ENCODE data around the gene SMPD3.

SMPD3 gene

GRCh38 chr16:68389750-68390371, 58.4 kb downstream of the SMPD3 start:
- Mint-ChIP-seq H3K27me3 (peaks cover 8% of the 10 kb centered on the region), H3K9me3 (no peaks in the 10 kb centered on the region), H3K4me1 (no peaks in the 10 kb centered on the region), H3K4me3 (no peak overlapping the region), H3K27ac (no peak overlapping the region)
- no peak for ATAC-seq
- DNase-seq, result no peak

- no peaks in the 10 kb centered on the region for H3K4me1 Mint-ChIP-seq
- no peak overlapping the region for H3K27ac Mint-ChIP-seq
- no peaks in the 10 kb centered on the region for H3K9me3 Mint-ChIP-seq
- ATAC-seq (no peak), DNase-seq (no peak)
- H3K4me3 Mint-ChIP-seq, result no peak overlapping the region
- H3K27me3 Mint-ChIP-seq, result peaks cover 8% of the 10 kb centered on the region
Measured at GRCh38 chr16:68389006-68389405, 59.3 kb downstream of the SMPD3 start.

- H3K27ac Mint-ChIP-seq, result no peak overlapping the region
- H3K4me3 Mint-ChIP-seq, result no peak overlapping the region
- ATAC-seq (no peak), DNase-seq (no peak)
- no peaks in the 10 kb centered on the region for H3K9me3 Mint-ChIP-seq
- no peaks in the 10 kb centered on the region for H3K4me1 Mint-ChIP-seq
- peaks cover 8% of the 10 kb centered on the region for H3K27me3 Mint-ChIP-seq
Measured at GRCh38 chr16:68388124-68388523, 60.2 kb downstream of the SMPD3 start.

DNA sequence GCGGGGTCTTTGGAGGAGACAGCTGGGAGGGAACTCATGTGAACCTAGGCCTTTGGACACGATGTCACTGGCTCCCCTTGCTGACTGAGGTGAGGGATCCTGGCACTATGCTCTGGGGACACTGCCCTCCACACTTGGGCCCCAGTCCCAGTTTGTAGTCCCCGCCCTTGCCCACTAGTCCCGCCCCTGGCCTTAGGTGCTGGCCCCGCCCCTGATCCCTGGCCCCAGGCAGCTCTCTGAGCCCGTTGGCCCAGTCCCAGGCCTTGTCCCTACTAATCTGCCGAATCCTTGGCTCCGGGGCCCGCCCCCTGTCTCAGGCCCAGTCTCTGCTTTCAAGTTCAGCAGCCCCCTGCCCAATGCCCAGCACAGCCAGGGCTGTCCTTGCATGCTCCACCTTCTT, 61.0 kb downstream of the SMPD3 start:
- peaks cover 2% of the 10 kb centered on the region for H3K4me1 Mint-ChIP-seq
- DNase-seq (no peak), ATAC-seq (no peak)
- H3K27me3 Mint-ChIP-seq, result peaks cover 8% of the 10 kb centered on the region
- no peak overlapping the region for H3K4me3 Mint-ChIP-seq
- no peaks in the 10 kb centered on the region for H3K9me3 Mint-ChIP-seq
- no peak overlapping the region for H3K27ac Mint-ChIP-seq

GRCh38 chr16:68386628-68387027, 61.7 kb downstream of the SMPD3 start:
- peaks cover 8% of the 10 kb centered on the region for H3K27me3 Mint-ChIP-seq
- H3K4me1 Mint-ChIP-seq, result peaks cover 6% of the 10 kb centered on the region
- H3K9me3 Mint-ChIP-seq, result no peaks in the 10 kb centered on the region
- no peak overlapping the region for H3K4me3 Mint-ChIP-seq
- ATAC-seq, result no peak
- DNase-seq, result no peak
- H3K27ac Mint-ChIP-seq, result no peak overlapping the region

GRCh38 chr16:68385371-68385770, 62.9 kb downstream of the SMPD3 start:
- Mint-ChIP-seq H3K4me3 (no peak overlapping the region), H3K27ac (no peak overlapping the region), H3K27me3 (peaks cover 6% of the 10 kb centered on the region), H3K9me3 (no peaks in the 10 kb centered on the region), H3K4me1 (peaks cover 6% of the 10 kb centered on the region)
- ATAC-seq (no peak), DNase-seq (no peak)

DNA sequence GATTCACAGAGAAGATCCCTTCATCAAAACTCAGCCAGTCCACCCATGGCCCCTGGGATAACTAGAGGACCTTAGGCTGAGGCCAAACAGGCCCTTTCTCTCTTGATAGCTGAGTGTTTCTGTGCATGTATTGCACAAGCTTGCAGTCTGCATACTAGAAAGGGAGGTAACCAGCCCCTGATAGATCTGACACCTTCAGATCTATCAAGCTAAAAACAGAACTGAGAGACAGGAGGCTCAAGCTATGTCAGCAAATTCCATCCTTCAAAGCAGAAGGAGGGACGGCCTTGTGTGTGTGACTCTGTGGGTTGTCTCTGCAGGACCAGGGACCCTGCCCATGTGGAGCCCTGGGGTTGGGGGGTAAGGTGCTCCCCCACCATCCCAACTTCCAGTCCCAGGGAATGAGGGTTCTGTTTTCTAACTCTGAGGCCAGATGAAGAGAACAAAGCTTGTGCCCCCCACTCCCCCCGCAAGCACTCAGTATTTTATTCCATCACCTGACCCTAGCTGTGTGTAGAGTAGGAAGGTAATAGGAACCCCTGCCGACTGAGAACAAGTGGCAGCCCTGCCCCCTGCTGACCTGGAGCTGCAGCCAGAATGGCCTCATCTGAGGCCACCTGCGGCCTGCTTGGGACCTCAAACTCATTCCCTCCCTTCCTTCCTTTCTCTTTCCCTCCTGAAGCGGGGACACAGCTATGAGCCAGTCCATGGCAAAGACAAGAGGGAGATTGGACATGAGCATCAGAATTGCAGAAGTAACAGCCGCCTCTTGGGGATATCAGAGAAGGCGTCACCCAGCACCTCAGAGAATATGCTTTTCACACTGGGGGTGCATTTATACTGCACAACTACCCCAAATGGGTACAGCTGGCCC, 63.8 kb downstream of the SMPD3 start:
- Mint-ChIP-seq H3K27me3 (peaks cover 11% of the 10 kb centered on the region), H3K9me3 (no peaks in the 10 kb centered on the region), H3K4me3 (no peak overlapping the region), H3K27ac (no peak overlapping the region), H3K4me1 (peaks cover 10% of the 10 kb centered on the region)
- no peak for DNase-seq
- no peak for ATAC-seq

DNA sequence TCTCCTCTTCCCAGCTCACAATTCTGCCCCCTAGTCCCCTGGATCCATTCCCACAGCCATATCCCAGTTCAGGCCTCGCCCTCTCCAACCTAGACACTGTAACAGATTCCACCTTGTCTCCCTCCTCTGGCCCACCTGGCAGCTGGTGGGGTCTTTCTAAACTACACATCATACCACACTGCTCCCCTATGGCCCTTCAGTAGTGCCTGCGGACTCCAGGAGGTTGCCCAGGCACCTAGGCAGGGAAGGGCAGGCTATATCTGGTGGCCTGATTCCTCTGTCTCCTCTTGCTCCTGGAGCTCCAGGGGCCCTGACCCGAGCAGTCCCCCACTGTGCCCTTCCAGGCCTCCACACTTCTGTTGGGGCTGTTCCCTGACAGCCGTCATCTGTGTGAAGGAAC, 64.5 kb downstream of the SMPD3 start:
- no peak for DNase-seq
- peaks cover 17% of the 10 kb centered on the region for H3K4me1 Mint-ChIP-seq
- peak overlapping the region in 1 of 2 donors; percentile 55 for H3K27ac Mint-ChIP-seq
- no peaks in the 10 kb centered on the region for H3K9me3 Mint-ChIP-seq
- no peak overlapping the region for H3K4me3 Mint-ChIP-seq
- H3K27me3 Mint-ChIP-seq, result peaks cover 17% of the 10 kb centered on the region
- ATAC-seq, result no peak

- ATAC-seq (peak; percentile 72), DNase-seq (no peak)
- Mint-ChIP-seq H3K27me3 (peaks cover 25% of the 10 kb centered on the region), H3K4me3 (no peak overlapping the region), H3K27ac (no peak overlapping the region), H3K4me1 (peaks cover 23% of the 10 kb centered on the region), H3K9me3 (no peaks in the 10 kb centered on the region)
Measured at GRCh38 chr16:68382296-68382718, 66.0 kb downstream of the SMPD3 start.

DNA sequence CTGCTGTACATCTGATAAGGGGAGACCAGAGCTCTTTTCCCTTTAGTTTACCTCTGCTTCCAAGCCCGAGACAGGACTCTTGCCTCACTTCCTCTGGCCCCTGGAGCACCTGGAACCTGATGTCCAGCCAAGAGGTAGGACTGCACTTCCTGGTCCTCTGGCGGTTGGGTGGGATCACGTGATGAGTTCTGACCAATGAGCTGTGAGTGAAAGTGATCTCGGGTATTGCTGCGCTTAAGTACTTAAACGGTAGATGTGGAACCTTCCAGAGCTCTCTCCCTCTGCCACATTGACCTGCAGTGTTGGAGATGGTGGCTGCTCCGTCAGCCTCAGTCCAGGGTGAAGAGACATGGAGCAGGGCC, 67.0 kb downstream of the SMPD3 start:
- peaks cover 32% of the 10 kb centered on the region for H3K27me3 Mint-ChIP-seq
- no peak overlapping the region for H3K27ac Mint-ChIP-seq
- H3K4me3 Mint-ChIP-seq, result no peak overlapping the region
- no peak for ATAC-seq
- DNase-seq, result no peak
- H3K4me1 Mint-ChIP-seq, result peaks cover 23% of the 10 kb centered on the region
- no peaks in the 10 kb centered on the region for H3K9me3 Mint-ChIP-seq

- Mint-ChIP-seq H3K27me3 (peaks cover 37% of the 10 kb centered on the region), H3K4me3 (no peak overlapping the region), H3K9me3 (no peaks in the 10 kb centered on the region), H3K27ac (no peak overlapping the region), H3K4me1 (peaks cover 23% of the 10 kb centered on the region)
- DNase-seq (no peak), ATAC-seq (no peak)
Measured at GRCh38 chr16:68380676-68381362, 67.5 kb downstream of the SMPD3 start.

DNA sequence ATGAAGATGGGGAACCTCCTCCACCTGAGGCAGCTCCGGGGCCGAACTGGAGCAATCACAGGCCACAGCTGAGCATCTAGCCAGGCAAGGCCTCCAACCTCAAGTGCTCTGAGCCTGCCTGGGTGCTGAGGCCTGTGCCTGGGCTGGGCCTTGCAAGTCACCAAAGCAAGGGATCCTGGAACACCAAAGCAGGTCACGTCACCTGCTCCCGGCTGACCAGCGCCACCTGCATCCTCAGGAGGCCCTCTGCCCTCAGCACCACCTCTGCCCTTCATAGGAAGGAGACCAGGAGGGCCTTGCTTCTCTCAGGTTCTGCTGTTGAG, 68.0 kb downstream of the SMPD3 start:
- no peak overlapping the region for H3K27ac Mint-ChIP-seq
- no peak for DNase-seq

DNA sequence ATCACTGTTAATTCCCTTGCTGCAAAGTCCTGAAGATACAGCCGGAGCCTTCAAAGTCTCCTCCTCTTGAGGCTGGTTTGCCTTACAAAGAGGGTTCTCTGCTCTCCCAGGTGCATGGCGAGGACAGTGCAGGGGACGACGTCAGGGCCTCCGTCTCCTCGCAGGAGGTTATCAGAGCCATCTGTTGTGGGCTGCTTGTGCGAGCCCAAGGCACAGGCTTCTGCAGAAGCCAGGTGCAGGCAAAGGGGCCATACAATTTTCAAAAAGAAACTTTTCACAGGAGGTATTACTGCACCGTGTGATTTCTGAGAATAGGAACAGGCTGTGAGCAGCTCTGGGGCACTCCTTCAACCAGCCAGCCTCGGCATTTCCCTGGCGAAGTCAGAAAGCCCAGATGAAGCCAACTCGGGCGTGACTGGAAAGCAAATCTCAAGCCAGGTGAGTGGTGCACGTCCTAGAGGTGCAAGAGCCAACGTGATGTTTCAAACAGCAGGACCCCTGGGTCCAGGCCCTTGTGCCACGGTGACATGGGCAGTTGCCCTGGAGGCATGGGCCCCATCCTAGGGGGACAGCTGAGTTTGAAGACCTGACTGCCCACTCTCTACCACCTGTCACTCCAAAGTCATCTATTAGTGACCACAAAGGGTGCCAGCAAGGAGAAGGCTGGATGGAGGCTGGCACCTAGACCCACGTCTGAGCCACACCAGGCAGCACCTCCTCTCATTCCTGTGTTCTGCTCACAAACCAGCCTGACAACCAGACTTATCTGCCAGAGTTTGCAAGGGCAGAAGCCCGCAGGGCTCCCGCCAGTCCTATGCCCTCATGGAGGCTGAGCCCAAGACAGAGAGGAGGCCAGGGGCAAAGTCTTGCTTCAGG, 68.6 kb downstream of the SMPD3 start:
- H3K4me3 Mint-ChIP-seq, result no peak overlapping the region
- DNase-seq, result no peak

More for the DNA sequence above, 68.0 kb downstream of the SMPD3 start:
- ATAC-seq, result no peak
- no peaks in the 10 kb centered on the region for H3K9me3 Mint-ChIP-seq
- peaks cover 23% of the 10 kb centered on the region for H3K4me1 Mint-ChIP-seq
- no peak overlapping the region for H3K4me3 Mint-ChIP-seq
- H3K27me3 Mint-ChIP-seq, result peaks cover 42% of the 10 kb centered on the region

GRCh38 chr16:68378436-68379415, 69.6 kb downstream of the SMPD3 start:
- no peak for ATAC-seq
- no peak overlapping the region for H3K27ac Mint-ChIP-seq

More for the DNA sequence above, 68.6 kb downstream of the SMPD3 start:
- peaks cover 48% of the 10 kb centered on the region for H3K27me3 Mint-ChIP-seq
- peaks cover 23% of the 10 kb centered on the region for H3K4me1 Mint-ChIP-seq
- H3K27ac Mint-ChIP-seq, result no peak overlapping the region
- no peaks in the 10 kb centered on the region for H3K9me3 Mint-ChIP-seq
- ATAC-seq, result no peak

More at GRCh38 chr16:68378436-68379415, 69.6 kb downstream of the SMPD3 start:
- DNase-seq, result no peak
- Mint-ChIP-seq H3K27me3 (peaks cover 58% of the 10 kb centered on the region), H3K4me1 (peaks cover 23% of the 10 kb centered on the region), H3K9me3 (no peaks in the 10 kb centered on the region), H3K4me3 (no peak overlapping the region)
